Muscle layer of duodenum (tissue), 2 donors: ENCODE results near the gene CDK14.
"Not testable (repeated sequence)": the region's sequence is repeated elsewhere in the genome, so short reads cannot be mapped to it uniquely, and the experiment has no call there.

ENCODE experiments used
- H3K27ac ChIP-seq: one replicate; pipeline ENCODE4 v1.7.0; 2013; ENCODE audit warnings: mild to moderate bottlenecking, low read length
- H3K27me3 ChIP-seq: one replicate; pipeline ENCODE4 v1.7.0; 2013; ENCODE audit warnings: low read depth, mild to moderate bottlenecking, control low read depth, low read length
- H3K36me3 ChIP-seq, 2 donors: one replicate each; pipeline ENCODE4 v1.7.0; 2013; ENCODE audit warnings: low read length in 2 of 2, control low read depth in 1 of 2, mild to moderate bottlenecking in 1 of 2; ENCODE audit not compliant: insufficient read depth in 2 of 2, control insufficient read depth in 1 of 2
- H3K4me1 ChIP-seq, 2 donors: one replicate each; pipeline ENCODE4 v1.7.0; 2013; ENCODE audit warnings: low read length in 2 of 2, mild to moderate bottlenecking in 2 of 2, control low read depth in 1 of 2, moderate library complexity in 1 of 2; ENCODE audit not compliant: insufficient read depth in 2 of 2, control insufficient read depth in 1 of 2
- H3K4me3 ChIP-seq, 2 donors: one replicate each; pipeline ENCODE4 v1.7.0; 2013; ENCODE audit warnings: low read length in 2 of 2, low read depth in 1 of 2, mild to moderate bottlenecking in 1 of 2
- H3K9me3 ChIP-seq, 2 donors: one replicate each; pipeline ENCODE4 v1.7.0; 2013; ENCODE audit warnings: low read length in 2 of 2, control low read depth in 1 of 2, mild to moderate bottlenecking in 1 of 2; ENCODE audit not compliant: control insufficient read depth in 1 of 2
- donor health status: healthy.

The CDK14 gene

GRCh38 chr7:90918303-90918702 lies 322.2 kb downstream of the CDK14 start:
- Histone ChIP-seq H3K9me3 (no peaks in the 10 kb centered on the region), H3K4me1 (no peaks in the 10 kb centered on the region), H3K27ac (no peak overlapping the region), H3K36me3 (no peaks in the 10 kb centered on the region), H3K27me3 (no peaks in the 10 kb centered on the region), H3K4me3 (no peak overlapping the region)

GRCh38 chr7:90919816-90920215 lies 323.7 kb downstream of the CDK14 start:
- H3K4me1 ChIP-seq: no peaks in the 10 kb centered on the region
- H3K27ac ChIP-seq: no peak overlapping the region
- H3K27me3 ChIP-seq: no peaks in the 10 kb centered on the region
- H3K36me3 ChIP-seq: no peaks in the 10 kb centered on the region
- no peaks in the 10 kb centered on the region for H3K9me3 ChIP-seq
- no peak overlapping the region for H3K4me3 ChIP-seq

GRCh38 chr7:90920336-90920735 lies 324.2 kb downstream of the CDK14 start:
- H3K4me1 ChIP-seq: no peaks in the 10 kb centered on the region
- no peaks in the 10 kb centered on the region for H3K9me3 ChIP-seq
- H3K27me3 ChIP-seq: no peaks in the 10 kb centered on the region
- no peak overlapping the region for H3K27ac ChIP-seq
- H3K36me3 ChIP-seq: no peaks in the 10 kb centered on the region
- H3K4me3 ChIP-seq: no peak overlapping the region

- H3K4me3 ChIP-seq: no peak overlapping the region
- H3K27me3 ChIP-seq: no peaks in the 10 kb centered on the region
- H3K9me3 ChIP-seq: no peaks in the 10 kb centered on the region
- no peaks in the 10 kb centered on the region for H3K36me3 ChIP-seq
- no peak overlapping the region for H3K27ac ChIP-seq
- no peaks in the 10 kb centered on the region for H3K4me1 ChIP-seq
These were observed 327.4 kb downstream of the CDK14 start for GRCh38 chr7:90923541-90923997.

- H3K4me1 ChIP-seq, H3K27me3 ChIP-seq, H3K4me3 ChIP-seq, H3K27ac ChIP-seq, H3K36me3 ChIP-seq, H3K9me3 ChIP-seq: not testable (repeated sequence)
These were observed 332.7 kb downstream of the CDK14 start for GRCh38 chr7:90928700-90929424.

GRCh38 chr7:90931986-90932916 lies 336.1 kb downstream of the CDK14 start:
- H3K9me3 ChIP-seq: no peaks in the 10 kb centered on the region
- H3K4me1 ChIP-seq: no peaks in the 10 kb centered on the region
- no peak overlapping the region for H3K27ac ChIP-seq
- H3K4me3 ChIP-seq: no peak overlapping the region
- H3K36me3 ChIP-seq: no peaks in the 10 kb centered on the region
- no peaks in the 10 kb centered on the region for H3K27me3 ChIP-seq

GRCh38 chr7:90933041-90933440 lies 336.9 kb downstream of the CDK14 start:
- Histone ChIP-seq H3K27me3 (no peaks in the 10 kb centered on the region), H3K27ac (no peak overlapping the region), H3K4me1 (no peaks in the 10 kb centered on the region), H3K4me3 (no peak overlapping the region), H3K36me3 (no peaks in the 10 kb centered on the region), H3K9me3 (no peaks in the 10 kb centered on the region)

GRCh38 chr7:90933984-90934383 lies 337.9 kb downstream of the CDK14 start:
- no peaks in the 10 kb centered on the region for H3K27me3 ChIP-seq
- no peaks in the 10 kb centered on the region for H3K36me3 ChIP-seq
- no peaks in the 10 kb centered on the region for H3K4me1 ChIP-seq
- H3K4me3 ChIP-seq: no peak overlapping the region
- no peak overlapping the region for H3K27ac ChIP-seq
- H3K9me3 ChIP-seq: no peaks in the 10 kb centered on the region

GRCh38 chr7:90938371-90938770 lies 342.2 kb downstream of the CDK14 start:
- Histone ChIP-seq H3K4me1 (no peaks in the 10 kb centered on the region), H3K9me3 (no peaks in the 10 kb centered on the region), H3K27ac (no peak overlapping the region), H3K36me3 (no peaks in the 10 kb centered on the region), H3K27me3 (no peaks in the 10 kb centered on the region), H3K4me3 (no peak overlapping the region)

- Histone ChIP-seq H3K27me3 (no peaks in the 10 kb centered on the region), H3K9me3 (no peaks in the 10 kb centered on the region), H3K4me1 (no peaks in the 10 kb centered on the region), H3K4me3 (no peak overlapping the region), H3K36me3 (no peaks in the 10 kb centered on the region), H3K27ac (no peak overlapping the region)
These were observed 343.5 kb downstream of the CDK14 start for GRCh38 chr7:90939666-90940065.

GRCh38 chr7:90944021-90944420 lies 347.9 kb downstream of the CDK14 start:
- Histone ChIP-seq H3K27me3 (no peaks in the 10 kb centered on the region), H3K4me3 (no peak overlapping the region), H3K4me1 (no peaks in the 10 kb centered on the region), H3K27ac (no peak overlapping the region), H3K36me3 (no peaks in the 10 kb centered on the region), H3K9me3 (no peaks in the 10 kb centered on the region)
